ENCODE results near the gene ADAMTSL4.

ADAMTSL4 gene

GRCh38 chr1:150535511-150536287 lies 13.5 kb upstream of the ADAMTSL4 start:
- DNase-seq = no peak

- no peak for DNase-seq
These were observed 12.1 kb upstream of the ADAMTSL4 start for GRCh38 chr1:150536836-150537731.

GRCh38 chr1:150537732-150538684 lies 11.2 kb upstream of the ADAMTSL4 start:
- no peak for DNase-seq

- no peak for DNase-seq
These were observed 5.6 kb upstream of the ADAMTSL4 start for GRCh38 chr1:150543500-150544143.

- no peak for DNase-seq
These were observed 5.0 kb upstream of the ADAMTSL4 start for GRCh38 chr1:150544204-150544603.

GRCh38 chr1:150545486-150546032 lies 3.6 kb upstream of the ADAMTSL4 start:
- DNase-seq = no peak

GRCh38 chr1:150546294-150546937 lies 2.8 kb upstream of the ADAMTSL4 start:
- DNase-seq = no peak

- no peak for DNase-seq
These were observed 930 bp upstream of the ADAMTSL4 start for GRCh38 chr1:150548324-150548631.

- no peak for DNase-seq
These were observed 451 bp downstream of the ADAMTSL4 start for GRCh38 chr1:150549496-150550221.

GRCh38 chr1:150550222-150551050 lies 1.2 kb downstream of the ADAMTSL4 start:
- DNase-seq = no peak

GRCh38 chr1:150551051-150551783 lies 2.0 kb downstream of the ADAMTSL4 start:
- no peak for DNase-seq

- no peak for DNase-seq
These were observed 2.5 kb downstream of the ADAMTSL4 start for GRCh38 chr1:150551784-150552127.

- DNase-seq = no peak
These were observed 3.1 kb downstream of the ADAMTSL4 start for GRCh38 chr1:150552128-150552910.

- DNase-seq = no peak
These were observed 3.7 kb downstream of the ADAMTSL4 start for GRCh38 chr1:150552911-150553289.

GRCh38 chr1:150553392-150554085 lies 4.3 kb downstream of the ADAMTSL4 start:
- DNase-seq = no peak

- DNase-seq = no peak
These were observed 4.9 kb downstream of the ADAMTSL4 start for GRCh38 chr1:150554086-150554452.

- DNase-seq = no peak
These were observed 6.2 kb downstream of the ADAMTSL4 start for GRCh38 chr1:150555198-150555970.
